NCI-H69 (cell line): ENCODE measurements around the gene SPINT2.
A peak's percentile ranks its signal among the peaks of the same experiment; 100 is the strongest.

Experiments
- DNase-seq: peaks from one replicate; lab custom pipeline; 2025; lab: John Stamatoyannopoulos, UW

The SPINT2 gene

GRCh38 chr19:38267761-38268483 is 3.5 kb downstream of the SPINT2 start:
- DNase-seq, result peak; percentile 60

GRCh38 chr19:38268539-38268938 is 4.2 kb downstream of the SPINT2 start:
- peak; percentile 28 for DNase-seq

- DNase-seq, result peak; percentile 94
Observed at GRCh38 chr19:38270587-38271167, 6.3 kb downstream of the SPINT2 start.

- no peak for DNase-seq
Observed at GRCh38 chr19:38273499-38273898, 9.1 kb downstream of the SPINT2 start.

- no peak for DNase-seq
Observed at GRCh38 chr19:38274739-38275138, 10.4 kb downstream of the SPINT2 start.

- DNase-seq, result no peak
Observed at GRCh38 chr19:38276942-38277517, 12.7 kb downstream of the SPINT2 start.

GRCh38 chr19:38277549-38277948 is 13.2 kb downstream of the SPINT2 start:
- DNase-seq, result no peak

GRCh38 chr19:38277969-38278680 is 13.8 kb downstream of the SPINT2 start:
- no peak for DNase-seq

GRCh38 chr19:38278751-38279150 is 14.4 kb downstream of the SPINT2 start:
- no peak for DNase-seq

GRCh38 chr19:38280030-38280921 is 15.9 kb downstream of the SPINT2 start:
- no peak for DNase-seq

- DNase-seq, result no peak
Observed at GRCh38 chr19:38281811-38282566, 17.6 kb downstream of the SPINT2 start.

- no peak for DNase-seq
Observed at GRCh38 chr19:38283271-38283670, 18.9 kb downstream of the SPINT2 start.

GRCh38 chr19:38284422-38284821 is 20.0 kb downstream of the SPINT2 start:
- DNase-seq, result no peak

GRCh38 chr19:38285567-38285966 is 21.2 kb downstream of the SPINT2 start:
- DNase-seq, result no peak

GRCh38 chr19:38287604-38288003 is 23.2 kb downstream of the SPINT2 start:
- no peak for DNase-seq

GRCh38 chr19:38288123-38288855 is 23.9 kb downstream of the SPINT2 start:
- no peak for DNase-seq

GRCh38 chr19:38289955-38290354 is 25.6 kb downstream of the SPINT2 start:
- no peak for DNase-seq

- DNase-seq, result no peak
Observed at GRCh38 chr19:38290631-38291147, 26.3 kb downstream of the SPINT2 start.

- no peak for DNase-seq
Observed at GRCh38 chr19:38291855-38292254, 27.5 kb downstream of the SPINT2 start.

GRCh38 chr19:38293281-38293680 is 28.9 kb downstream of the SPINT2 start:
- no peak for DNase-seq
